ENCODE measurements around the gene COPG2.

COPG2 gene

DNA sequence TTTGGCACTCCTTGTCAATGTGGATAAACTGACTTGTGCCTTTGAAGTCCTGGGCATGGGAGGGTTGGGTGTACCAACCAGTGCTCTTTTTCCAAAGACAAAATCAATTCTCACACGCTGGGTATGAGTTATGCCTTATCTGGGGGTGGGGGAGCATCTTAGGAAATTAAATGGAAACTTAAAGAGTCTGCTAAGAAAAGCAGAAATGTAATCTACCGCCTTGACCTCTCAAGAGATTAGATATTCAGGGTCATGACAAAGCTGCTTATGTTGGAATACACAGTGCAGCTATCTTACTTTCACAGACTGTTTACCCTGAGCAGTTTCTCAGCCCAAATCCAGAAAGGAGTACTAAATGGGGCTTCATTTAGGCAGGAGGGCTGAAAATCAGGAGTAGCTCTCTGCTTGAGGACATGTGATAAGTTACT, 174.1 kb downstream of the COPG2 start:
- Histone ChIP-seq H3K27me3 (ENCODE audit: insufficient read depth, low read length) (peaks cover 23% of the 10 kb centered on the region), H3K36me3 (ENCODE audit: insufficient read depth, low read length) (peaks cover 42% of the 10 kb centered on the region), H3K9ac (ENCODE audit: low read depth, low read length) (no peak overlapping the region), H3K4me1 (ENCODE audit: insufficient read depth, low read length) (peaks cover 10% of the 10 kb centered on the region), H3K4me3 (ENCODE audit: low read length) (peak overlapping the region; percentile 69; the same call in 1 of the 2 replicates), H3K9me3 (ENCODE audit: insufficient read depth, low read depth, low read length) (peaks cover 7% of the 10 kb centered on the region; the same call in 1 of the 2 replicates), H3K27ac (ENCODE audit: low read depth, low read length) (no peak overlapping the region)
- 92% methylated on average over 2 of the region's 2 CpGs for WGBS

DNA sequence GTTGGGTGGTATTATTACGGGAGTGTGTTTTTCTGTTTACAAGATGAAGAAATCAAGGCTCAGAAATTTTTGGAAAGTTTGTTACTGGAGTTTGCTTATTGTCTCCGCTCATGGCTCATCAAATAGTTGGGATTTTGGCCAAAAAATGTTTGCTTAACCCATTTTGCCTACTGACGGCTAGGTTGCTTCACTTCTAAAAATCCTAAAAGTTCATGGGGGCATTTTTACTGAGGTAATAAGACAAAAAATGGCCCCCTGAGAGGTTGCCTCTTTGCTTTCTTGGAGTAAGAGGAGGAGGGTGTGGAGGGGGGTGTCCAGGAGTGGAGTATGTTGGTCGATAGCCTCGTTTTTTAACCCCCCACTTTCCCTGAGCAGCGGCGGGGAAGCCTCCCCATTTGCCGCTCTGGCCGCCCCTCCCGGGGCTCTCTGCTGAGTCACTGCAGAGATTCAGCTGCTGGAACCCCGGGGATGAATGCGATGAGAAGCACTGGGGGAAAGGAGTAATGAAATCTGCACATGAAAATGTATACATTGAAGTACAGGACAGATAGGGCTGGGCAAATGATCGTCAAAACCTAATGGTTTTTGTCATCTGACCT, 175.2 kb downstream of the COPG2 start:
- H3K9me3 ChIP-seq (ENCODE audit: insufficient read depth, low read depth, low read length), result peaks cover 7% of the 10 kb centered on the region; the same call in 1 of the 2 replicates
- H3K4me1 ChIP-seq (ENCODE audit: insufficient read depth, low read length), result peaks cover 18% of the 10 kb centered on the region
- peak overlapping the region; percentile 69 for H3K4me3 ChIP-seq (ENCODE audit: low read length)
- peaks cover 23% of the 10 kb centered on the region for H3K27me3 ChIP-seq (ENCODE audit: insufficient read depth, low read length)
- no peak overlapping the region for H3K27ac ChIP-seq (ENCODE audit: low read depth, low read length)
- H3K36me3 ChIP-seq (ENCODE audit: insufficient read depth, low read length), result peaks cover 31% of the 10 kb centered on the region
- 52% methylated on average over 13 of the region's 13 CpGs for WGBS
- peak overlapping the region; percentile 69; the same call in 1 of the 2 replicates for H3K9ac ChIP-seq (ENCODE audit: low read depth, low read length)

DNA sequence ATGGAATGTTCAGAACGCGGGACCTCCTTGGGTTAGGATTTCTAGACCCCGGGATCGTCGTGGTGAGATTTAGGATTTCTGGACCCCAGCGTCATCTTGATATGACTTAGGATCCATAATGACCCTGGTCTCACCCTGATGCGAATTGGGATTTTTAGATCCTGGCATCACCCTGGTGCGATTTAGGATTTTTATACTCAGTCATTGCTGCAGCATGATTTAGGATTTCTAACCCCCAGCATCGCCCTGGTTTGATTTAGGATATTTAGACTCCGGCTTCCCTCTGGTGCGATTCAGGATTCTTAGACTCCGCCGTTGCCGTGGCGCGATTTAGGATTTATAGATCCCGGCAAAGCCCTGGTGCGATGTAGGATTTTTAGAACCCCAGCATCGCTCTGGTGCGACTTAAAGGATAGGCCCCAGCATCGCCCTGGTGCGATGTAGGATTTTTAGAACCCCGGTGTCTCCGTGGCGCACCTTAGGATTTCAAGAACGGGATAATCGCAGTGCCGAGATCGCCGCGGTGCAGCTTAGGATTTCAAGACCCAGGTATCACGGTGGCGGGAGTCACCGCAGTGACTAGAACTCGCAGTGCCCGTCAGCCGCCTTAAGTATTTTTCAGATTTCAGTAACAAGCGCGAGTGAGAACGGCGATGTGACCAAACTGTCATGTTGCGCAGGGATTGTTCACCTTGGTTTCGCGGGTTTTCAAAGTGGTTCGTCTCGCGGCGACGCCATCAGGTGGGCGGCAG, 175.8 kb downstream of the COPG2 start:
- H3K9ac ChIP-seq (ENCODE audit: low read depth, low read length), result peak overlapping the region; percentile 69; the same call in 1 of the 2 replicates
- H3K4me3 ChIP-seq (ENCODE audit: low read length), result peak overlapping the region; percentile 69
- H3K36me3 ChIP-seq (ENCODE audit: insufficient read depth, low read length), result peaks cover 27% of the 10 kb centered on the region
- peaks cover 18% of the 10 kb centered on the region for H3K4me1 ChIP-seq (ENCODE audit: insufficient read depth, low read length)
- peaks cover 7% of the 10 kb centered on the region; the same call in 1 of the 2 replicates for H3K9me3 ChIP-seq (ENCODE audit: insufficient read depth, low read depth, low read length)
- 60% methylated on average over 50 of the region's 50 CpGs for WGBS
- H3K27ac ChIP-seq (ENCODE audit: low read depth, low read length), result no peak overlapping the region
- H3K27me3 ChIP-seq (ENCODE audit: insufficient read depth, low read length), result peaks cover 23% of the 10 kb centered on the region

DNA sequence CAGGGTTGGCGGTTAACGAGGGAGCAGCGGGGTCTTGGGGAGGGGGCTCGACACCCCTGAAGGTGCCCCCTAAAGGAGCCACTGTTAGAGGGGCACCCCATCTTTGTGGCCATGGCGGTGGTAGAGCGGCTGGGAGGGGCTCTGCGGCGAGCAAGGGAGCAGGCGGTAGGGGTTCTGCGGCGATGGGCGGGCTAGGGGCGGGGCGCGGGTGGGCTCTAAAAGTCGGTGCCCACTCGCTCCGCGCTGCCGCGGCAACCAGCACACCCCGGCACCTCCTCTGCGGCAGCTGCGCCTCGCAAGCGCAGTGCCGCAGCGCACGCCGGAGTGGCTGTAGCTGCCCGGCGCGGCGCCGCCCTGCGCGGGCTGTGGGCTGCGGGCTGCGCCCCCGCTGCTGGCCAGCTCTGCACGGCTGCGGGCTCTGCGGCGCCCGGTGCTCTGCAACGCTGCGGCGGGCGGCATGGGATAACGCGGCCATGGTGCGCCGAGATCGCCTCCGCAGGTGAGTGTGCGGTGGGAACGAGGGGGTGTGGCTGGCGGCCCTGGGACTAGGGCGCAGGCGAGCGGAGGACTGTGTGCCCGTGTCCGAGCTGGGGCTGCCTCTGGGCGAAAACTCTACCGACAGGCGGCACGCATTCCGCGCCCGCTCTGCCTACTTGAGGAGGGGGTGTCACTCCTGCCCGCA, 176.6 kb downstream of the COPG2 start, which contains the start of gene MEST:
Gene MEST, plus strand, starts transcription at position 245 of the 682 bp plus-strand sequence. Its CDS starts 229 bp downstream, at position 474.
- peaks cover 7% of the 10 kb centered on the region; the same call in 1 of the 2 replicates for H3K9me3 ChIP-seq (ENCODE audit: insufficient read depth, low read depth, low read length)
- peak within 1 kb of the TSS; percentile 74 for H3K9ac ChIP-seq (ENCODE audit: low read depth, low read length)
- WGBS, result 58% methylated on average over 71 of the region's 71 CpGs
- peaks cover 23% of the 10 kb centered on the region for H3K27me3 ChIP-seq (ENCODE audit: insufficient read depth, low read length)
- H3K27ac ChIP-seq (ENCODE audit: low read depth, low read length), result peak within 1 kb of the TSS; percentile 52; the same call in 1 of the 2 replicates
- H3K4me3 ChIP-seq (ENCODE audit: low read length), result peak within 1 kb of the TSS; percentile 69
- H3K4me1 ChIP-seq (ENCODE audit: insufficient read depth, low read length), result peaks cover 20% of the 10 kb centered on the region
- H3K36me3 ChIP-seq (ENCODE audit: insufficient read depth, low read length), result peaks cover 20% of the 10 kb centered on the region

DNA sequence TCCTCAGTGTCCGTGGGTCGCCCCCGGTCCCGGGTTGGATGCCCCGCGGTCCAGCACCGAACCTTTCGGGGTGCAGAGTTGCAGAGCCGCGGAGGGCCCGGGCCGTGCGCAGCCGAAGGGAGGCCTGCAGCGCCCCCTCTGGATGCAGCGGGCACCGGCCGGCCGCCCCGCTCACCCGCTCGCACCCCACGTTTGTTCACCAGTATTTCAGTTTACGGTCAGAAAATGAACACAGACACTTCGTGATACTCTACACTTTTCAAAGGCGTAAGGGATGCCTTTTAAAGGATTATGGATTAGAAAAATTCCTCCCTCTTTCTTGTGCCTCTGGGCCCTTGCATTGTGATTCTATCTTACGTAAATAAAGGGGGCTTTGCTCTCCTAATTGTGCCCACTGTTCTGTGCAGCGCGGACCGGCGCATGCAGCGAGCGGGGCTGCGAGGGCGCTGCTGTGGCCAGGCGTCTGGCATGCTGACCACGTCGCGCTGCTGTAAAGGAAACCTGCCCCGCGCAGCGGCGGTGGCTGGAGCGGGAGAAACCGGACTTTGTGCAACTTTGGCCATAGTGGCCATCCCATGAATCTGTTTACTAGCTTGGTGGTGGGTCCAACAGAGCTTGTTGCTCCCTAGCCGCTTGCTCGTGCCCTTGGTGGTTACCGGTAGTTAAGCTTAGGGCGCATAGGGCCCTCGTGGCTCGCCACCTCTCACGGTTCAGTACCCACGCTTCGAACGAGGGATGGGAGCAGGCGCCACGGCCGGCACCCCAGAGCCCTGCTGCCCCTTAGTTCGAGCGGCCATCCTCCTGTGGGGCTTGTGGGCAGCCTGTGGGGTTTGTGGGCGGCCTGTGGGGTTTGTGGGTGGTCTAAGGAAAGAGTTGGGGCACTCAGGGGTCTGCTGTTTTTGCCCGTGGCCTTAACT, 177.4 kb downstream of the COPG2 start:
- Histone ChIP-seq H3K9me3 (ENCODE audit: insufficient read depth, low read depth, low read length) (peaks cover 7% of the 10 kb centered on the region; the same call in 1 of the 2 replicates), H3K9ac (ENCODE audit: low read depth, low read length) (peak overlapping the region; percentile 74), H3K4me3 (ENCODE audit: low read length) (peak overlapping the region; percentile 69), H3K4me1 (ENCODE audit: insufficient read depth, low read length) (peaks cover 21% of the 10 kb centered on the region), H3K27ac (ENCODE audit: low read depth, low read length) (peak overlapping the region; percentile 52), H3K36me3 (ENCODE audit: insufficient read depth, low read length) (peaks cover 12% of the 10 kb centered on the region), H3K27me3 (ENCODE audit: insufficient read depth, low read length) (peaks cover 23% of the 10 kb centered on the region)
- WGBS, result 60% methylated on average over 61 of the region's 62 CpGs

DNA sequence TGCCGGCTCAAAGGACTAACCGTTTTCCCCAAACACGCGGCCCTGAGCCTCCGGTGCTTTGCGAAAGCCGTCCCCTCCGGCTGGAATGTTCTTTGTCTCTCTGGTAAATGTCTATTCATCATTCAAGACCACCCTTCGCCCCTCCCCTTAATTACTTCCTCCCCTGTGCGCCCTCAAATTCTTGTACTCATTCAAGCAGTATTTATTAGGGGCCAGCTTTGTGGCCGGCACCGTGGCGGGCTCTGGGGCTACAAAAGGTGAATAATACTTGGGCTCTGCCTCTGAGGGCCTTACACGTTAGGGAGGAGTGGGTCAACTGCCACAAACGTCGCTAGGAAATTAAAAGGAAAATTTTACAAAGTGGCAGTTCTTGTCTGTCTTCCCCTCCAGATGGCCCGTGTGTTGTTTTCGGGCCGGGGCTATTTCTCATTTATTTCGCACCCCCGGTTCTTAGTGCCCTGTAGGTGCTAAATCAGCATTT, 178.2 kb downstream of the COPG2 start:
- peaks cover 21% of the 10 kb centered on the region for H3K4me1 ChIP-seq (ENCODE audit: insufficient read depth, low read length)
- H3K9ac ChIP-seq (ENCODE audit: low read depth, low read length), result peak overlapping the region; percentile 74
- H3K36me3 ChIP-seq (ENCODE audit: insufficient read depth, low read length), result peaks cover 4% of the 10 kb centered on the region; the same call in 1 of the 2 replicates
- peak overlapping the region; percentile 52 for H3K27ac ChIP-seq (ENCODE audit: low read depth, low read length)
- H3K4me3 ChIP-seq (ENCODE audit: low read length), result peak overlapping the region; percentile 69
- WGBS, result 50% methylated on average over 21 of the region's 21 CpGs
- H3K27me3 ChIP-seq (ENCODE audit: insufficient read depth, low read length), result peaks cover 23% of the 10 kb centered on the region
- H3K9me3 ChIP-seq (ENCODE audit: insufficient read depth, low read depth, low read length), result peaks cover 7% of the 10 kb centered on the region; the same call in 1 of the 2 replicates

DNA sequence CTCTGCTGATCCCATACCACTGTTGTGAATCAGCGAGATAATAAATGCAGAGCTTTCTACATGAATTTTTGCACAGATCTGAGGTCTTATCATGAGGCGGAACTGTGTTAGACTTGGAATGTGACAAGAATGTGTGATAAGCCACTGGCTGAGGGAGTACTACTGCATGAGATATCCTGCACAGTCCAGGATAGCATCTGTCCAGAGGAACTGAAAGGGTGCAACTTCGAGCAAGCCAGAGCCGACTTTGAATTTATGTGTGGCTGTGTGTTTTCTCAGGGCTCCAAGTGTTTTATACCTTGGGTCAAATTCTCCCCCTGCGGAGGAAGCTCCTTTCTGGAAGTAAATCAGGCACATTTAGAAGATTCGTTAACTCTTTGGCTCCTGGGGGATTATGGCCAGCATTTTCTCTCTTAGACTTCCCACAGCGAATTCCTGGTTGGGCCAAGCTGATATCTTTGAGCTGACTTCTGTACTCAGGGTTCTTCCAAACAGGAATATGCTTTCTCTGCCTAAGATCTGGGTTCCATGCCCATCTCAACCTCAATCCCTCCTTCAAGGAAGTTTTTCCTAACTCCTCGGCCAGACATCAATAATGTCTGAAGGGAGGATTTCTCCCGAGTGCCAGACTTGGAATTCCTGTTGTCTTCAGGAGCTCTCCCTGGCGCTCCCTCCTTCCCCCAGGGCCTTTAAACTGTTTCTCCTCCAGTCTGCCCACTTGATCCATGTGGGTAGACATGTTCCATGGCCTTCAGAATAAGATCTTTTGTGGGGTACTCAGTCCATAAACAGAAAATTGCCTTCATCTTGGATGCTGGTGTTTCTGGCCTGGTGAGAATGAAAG, 179.2 kb downstream of the COPG2 start:
- Histone ChIP-seq H3K9me3 (ENCODE audit: insufficient read depth, low read depth, low read length) (peaks cover 7% of the 10 kb centered on the region; the same call in 1 of the 2 replicates), H3K27ac (ENCODE audit: low read depth, low read length) (no peak overlapping the region; the same call in 1 of the 2 replicates), H3K9ac (ENCODE audit: low read depth, low read length) (peak overlapping the region; percentile 74; the same call in 1 of the 2 replicates), H3K4me3 (ENCODE audit: low read length) (peak overlapping the region; percentile 69), H3K27me3 (ENCODE audit: insufficient read depth, low read length) (peaks cover 25% of the 10 kb centered on the region), H3K4me1 (ENCODE audit: insufficient read depth, low read length) (peaks cover 21% of the 10 kb centered on the region), H3K36me3 (ENCODE audit: insufficient read depth, low read length) (0 out of 2 replicates have a peak, but pooled peaks cover 3% of the 10 kb centered on the region)
- 74% methylated on average over 10 of the region's 10 CpGs for WGBS

DNA sequence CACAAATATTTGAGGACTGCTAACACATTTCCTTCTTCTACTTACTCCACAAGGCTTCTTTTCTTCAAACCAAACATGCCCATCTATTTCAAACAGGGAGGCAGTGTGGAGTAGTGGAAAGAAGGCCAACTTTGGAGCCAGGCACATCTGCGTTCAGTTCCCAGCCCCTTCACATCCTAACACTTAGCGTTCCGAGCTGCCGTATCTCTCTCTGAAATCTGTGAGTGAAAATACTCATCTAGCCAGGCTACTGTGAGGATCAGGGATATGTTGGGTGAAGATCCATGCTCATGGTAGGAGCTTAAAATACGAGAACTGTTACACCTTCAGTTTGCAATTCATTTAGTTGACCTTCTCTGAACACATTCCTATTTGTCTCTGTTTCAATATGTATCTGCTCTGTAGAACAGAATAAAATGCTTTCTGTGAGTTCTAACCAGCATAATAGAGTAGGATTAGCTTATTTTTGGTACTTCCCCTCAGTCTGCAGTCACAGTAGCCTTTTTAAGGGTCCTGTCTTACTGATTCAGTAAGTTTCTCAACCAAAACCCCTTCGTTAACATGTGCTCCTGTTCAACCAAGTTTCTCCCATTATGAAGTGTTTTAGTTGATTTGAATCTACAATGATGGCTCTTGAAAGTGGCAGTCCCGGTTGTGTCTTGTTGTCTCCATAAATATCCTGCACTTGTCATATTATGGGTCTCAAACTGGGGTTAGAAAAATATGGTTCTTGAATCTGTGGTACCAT, 180.0 kb downstream of the COPG2 start:
- Histone ChIP-seq H3K9me3 (ENCODE audit: insufficient read depth, low read depth, low read length) (peaks cover 7% of the 10 kb centered on the region; the same call in 1 of the 2 replicates), H3K36me3 (ENCODE audit: insufficient read depth, low read length) (0 out of 2 replicates have a peak, but pooled peaks cover 3% of the 10 kb centered on the region), H3K4me3 (ENCODE audit: low read length) (no peak overlapping the region), H3K4me1 (ENCODE audit: insufficient read depth, low read length) (peaks cover 19% of the 10 kb centered on the region), H3K27me3 (ENCODE audit: insufficient read depth, low read length) (peaks cover 23% of the 10 kb centered on the region), H3K27ac (ENCODE audit: low read depth, low read length) (no peak overlapping the region), H3K9ac (ENCODE audit: low read depth, low read length) (no peak overlapping the region)
- 92% methylated on average over 7 of the region's 7 CpGs for WGBS

DNA sequence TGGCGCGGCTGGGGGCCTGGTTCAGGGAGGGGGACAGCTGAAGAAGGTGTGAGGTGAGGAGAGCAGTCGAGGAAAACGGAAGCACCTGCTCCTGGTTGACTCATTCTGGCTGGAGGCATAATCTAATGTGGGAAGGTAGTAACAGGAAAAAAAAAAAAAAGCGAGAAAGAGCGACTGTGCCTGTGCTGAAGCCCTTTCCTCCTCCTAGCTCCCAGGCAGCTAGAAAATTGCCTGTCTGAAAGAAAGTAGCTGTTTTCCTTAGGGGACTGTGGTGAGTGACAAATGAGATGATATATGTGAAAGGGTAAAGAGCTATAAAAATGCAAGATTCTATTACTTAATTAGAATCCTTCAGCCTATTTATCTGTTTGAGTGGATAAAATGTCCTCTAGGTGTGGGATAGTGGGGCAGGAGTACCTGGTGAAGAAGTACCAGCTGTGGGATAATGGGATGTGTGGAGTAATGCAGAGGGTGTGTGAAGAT, 181.6 kb downstream of the COPG2 start:
- peaks cover 18% of the 10 kb centered on the region for H3K4me1 ChIP-seq (ENCODE audit: insufficient read depth, low read length)
- peak overlapping the region; percentile 77 for H3K4me3 ChIP-seq (ENCODE audit: low read length)
- peaks cover 8% of the 10 kb centered on the region for H3K27me3 ChIP-seq (ENCODE audit: insufficient read depth, low read length)
- 25% methylated on average over 6 of the region's 6 CpGs for WGBS
- H3K9ac ChIP-seq (ENCODE audit: low read depth, low read length), result peak overlapping the region; percentile 84
- no peaks in the 10 kb centered on the region for H3K9me3 ChIP-seq (ENCODE audit: insufficient read depth, low read depth, low read length)
- H3K27ac ChIP-seq (ENCODE audit: low read depth, low read length), result no peak overlapping the region
- 0 out of 2 replicates have a peak, but pooled peaks cover 3% of the 10 kb centered on the region for H3K36me3 ChIP-seq (ENCODE audit: insufficient read depth, low read length)
